HG03342 (cell line): ENCODE data around the gene RCBTB2.

Source experiments
- ATAC-seq: cut with Tn5 transposase; IDR thresholded peaks from one replicate; pipeline ENCODE4 v1.9.1; 2021; ENCODE audit warnings: mild to moderate bottlenecking, moderate library complexity; ENCODE audit not compliant: unreplicated experiment

The RCBTB2 gene

DNA sequence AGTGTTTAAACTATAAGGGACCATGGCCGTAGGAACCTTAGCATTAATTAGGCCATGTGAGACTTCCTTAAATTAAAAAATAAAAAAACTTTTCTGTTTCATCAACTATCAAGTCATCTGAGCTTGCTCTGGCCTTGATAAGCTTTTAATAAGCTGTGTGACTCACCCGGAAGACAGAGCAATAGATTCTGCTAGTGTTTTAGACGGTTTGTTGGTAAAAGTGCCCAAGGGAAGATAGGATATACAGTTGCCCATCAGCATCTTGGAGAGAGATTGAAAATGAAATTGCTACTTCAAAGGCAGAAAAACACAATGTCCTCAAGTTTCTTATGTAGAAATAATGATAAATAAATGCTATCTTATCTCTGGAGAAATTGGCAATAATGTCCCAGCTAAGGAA is 31.2 kb upstream of the RCBTB2 start:
- ATAC-seq = no peak

- ATAC-seq = no peak
Measured at GRCh38 chr13:48563626-48564025, 30.7 kb upstream of the RCBTB2 start.

DNA sequence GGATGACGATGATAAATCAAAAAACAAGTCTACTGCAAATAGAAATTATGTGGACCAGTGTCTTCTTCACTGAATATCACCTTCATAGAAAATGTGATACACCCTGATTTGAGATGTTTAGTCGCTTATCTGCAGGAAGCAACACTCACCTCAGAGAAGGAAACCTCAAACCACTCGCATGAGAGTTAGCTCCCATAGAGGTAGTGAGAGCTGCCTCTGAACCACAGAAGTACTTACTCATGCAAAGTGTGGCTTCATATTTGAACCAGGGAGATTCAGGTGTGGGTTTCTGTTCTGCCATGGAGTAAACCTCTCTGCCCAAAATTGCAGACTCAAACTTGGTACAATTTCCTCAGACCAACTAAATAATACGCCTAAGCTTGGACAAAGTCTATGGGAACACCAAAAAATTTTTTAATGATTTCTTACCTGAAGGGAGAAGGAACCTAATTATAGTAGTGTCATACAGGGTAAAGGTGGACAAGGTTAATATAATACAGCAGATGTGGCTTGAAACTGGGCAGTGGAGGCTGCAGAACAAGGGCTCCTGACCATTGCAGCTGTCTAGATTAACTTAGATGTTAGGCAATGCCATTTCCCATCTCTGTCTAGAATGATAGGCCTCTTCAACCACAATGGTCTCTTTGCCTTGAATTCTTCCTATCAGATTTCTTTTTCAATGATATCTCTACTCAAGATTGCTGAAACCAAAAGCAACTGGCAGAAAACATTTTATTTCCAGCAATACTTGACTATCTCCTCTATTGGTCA is 29.6 kb upstream of the RCBTB2 start:
- peak; percentile 98 for ATAC-seq

DNA sequence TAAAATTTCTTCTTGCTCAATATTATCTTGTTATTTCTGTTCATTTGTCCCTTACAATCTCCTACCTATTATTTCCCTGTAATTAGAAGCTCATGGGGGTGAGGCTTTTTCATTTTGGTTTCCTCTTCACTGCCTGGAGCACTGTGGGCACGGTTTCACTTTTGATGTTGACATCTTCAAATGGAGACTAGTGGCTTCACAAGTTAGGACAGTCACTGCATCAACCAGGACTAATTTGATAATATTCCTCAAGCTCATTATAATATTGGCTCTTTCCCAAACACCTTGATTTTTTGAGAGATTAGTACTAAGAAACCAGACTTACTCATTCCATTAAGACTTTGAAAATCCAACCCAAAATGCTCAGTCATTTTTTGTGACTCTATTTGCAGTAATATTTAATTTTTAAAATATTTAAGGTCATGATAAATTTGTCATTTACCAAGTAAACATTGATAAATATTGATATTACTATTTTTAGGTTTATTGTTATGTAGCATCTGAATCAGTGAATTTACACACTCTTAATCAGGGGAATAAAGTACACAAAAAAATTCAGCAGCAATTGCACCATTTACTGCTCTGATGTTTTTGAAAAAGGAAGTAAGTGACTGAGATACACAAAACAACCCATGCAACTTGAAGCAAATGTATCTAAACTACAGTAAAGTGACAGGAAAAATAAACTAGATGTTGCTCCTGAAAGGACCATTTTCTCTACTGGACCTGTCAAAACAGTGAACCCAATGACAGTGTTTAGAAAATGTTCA is 28.8 kb upstream of the RCBTB2 start:
- ATAC-seq = peak; percentile 32

- no peak for ATAC-seq
Measured at GRCh38 chr13:48560657-48561337, 27.9 kb upstream of the RCBTB2 start.

- ATAC-seq = no peak
Measured at GRCh38 chr13:48559638-48560320, 26.9 kb upstream of the RCBTB2 start.

DNA sequence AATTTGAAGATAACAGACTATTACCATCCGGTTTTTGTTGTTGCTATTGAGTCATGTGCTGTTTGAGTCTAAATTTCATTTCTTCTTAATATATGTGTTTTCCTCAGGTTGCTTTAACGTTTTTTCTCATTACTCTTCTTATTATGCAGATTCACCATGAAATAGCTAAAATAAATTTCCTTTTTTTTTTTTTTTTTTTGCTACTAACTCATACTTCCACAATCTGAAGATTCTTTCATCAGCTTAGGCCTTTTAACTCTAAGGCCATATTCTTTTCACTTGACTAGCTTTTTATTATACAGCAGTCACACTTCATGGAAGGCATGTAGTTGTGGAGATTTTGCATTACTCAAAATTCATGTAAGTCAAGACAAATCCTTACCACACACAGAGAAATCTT is 23.9 kb upstream of the RCBTB2 start:
- no peak for ATAC-seq

DNA sequence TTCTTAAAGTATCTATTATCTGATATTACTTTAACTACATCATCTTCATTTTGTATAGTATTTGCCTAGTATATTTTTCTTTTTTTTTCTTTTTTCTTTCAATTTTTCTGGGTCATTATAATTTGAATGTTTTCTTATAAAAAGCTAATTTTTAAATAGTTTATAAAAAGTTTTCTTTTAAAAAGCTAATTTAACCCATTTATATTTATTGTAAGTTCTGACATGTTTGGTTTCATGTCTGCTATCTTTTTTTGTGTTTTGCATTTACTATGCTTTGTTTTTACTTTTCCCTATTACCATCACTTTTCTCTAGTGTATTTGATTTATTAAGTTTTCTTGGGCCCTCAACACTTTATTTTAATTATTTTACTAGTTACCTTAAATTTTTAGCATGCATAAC is 22.6 kb upstream of the RCBTB2 start:
- ATAC-seq = no peak

GRCh38 chr13:48551329-48551728 is 18.4 kb upstream of the RCBTB2 start:
- no peak for ATAC-seq

- ATAC-seq = no peak
Measured at GRCh38 chr13:48549658-48550057, 16.8 kb upstream of the RCBTB2 start.

- no peak for ATAC-seq
Measured at GRCh38 chr13:48547663-48548092, 14.8 kb upstream of the RCBTB2 start.

GRCh38 chr13:48545608-48546007 is 12.7 kb upstream of the RCBTB2 start:
- no peak for ATAC-seq

DNA sequence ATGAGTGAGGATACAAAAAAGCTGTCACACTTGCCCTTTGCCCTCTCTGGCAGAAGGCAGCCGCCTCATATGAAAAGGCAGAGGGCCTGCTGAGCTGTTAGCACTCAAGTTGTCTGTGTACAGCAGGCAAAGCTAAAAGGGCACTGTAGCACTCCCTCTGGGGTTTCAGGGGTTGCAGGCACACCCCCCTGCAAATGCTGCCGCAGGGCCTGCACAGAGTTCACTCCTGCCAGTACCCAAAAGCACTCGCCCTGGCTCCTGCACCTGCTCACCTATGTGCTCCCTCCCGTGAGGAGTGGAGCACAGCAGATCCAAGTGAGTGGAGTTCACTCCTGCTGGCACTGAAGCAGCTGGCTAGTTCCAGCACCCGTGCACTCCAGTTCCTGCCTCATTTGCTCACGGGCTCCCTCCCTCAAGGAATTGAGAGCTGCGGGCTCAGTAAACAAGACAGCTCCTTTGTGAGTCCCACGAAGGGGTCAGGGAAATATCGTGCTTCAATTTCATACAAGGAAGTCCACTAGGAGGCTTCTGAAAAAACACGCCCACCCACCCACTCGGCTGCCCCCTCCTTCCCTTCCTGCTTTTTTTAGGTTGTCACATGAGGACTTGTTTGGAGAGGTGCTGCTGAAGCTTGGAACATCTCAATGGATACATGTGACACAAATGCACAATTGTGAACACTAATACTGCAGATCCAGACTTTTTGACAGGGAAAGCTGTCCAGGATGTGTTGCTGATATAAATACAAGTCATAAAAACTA is 9.9 kb upstream of the RCBTB2 start:
- no peak for ATAC-seq

GRCh38 chr13:48542138-48542537 is 9.3 kb upstream of the RCBTB2 start:
- ATAC-seq = no peak

GRCh38 chr13:48539550-48539949 is 6.7 kb upstream of the RCBTB2 start:
- ATAC-seq = no peak

- no peak for ATAC-seq
Measured at GRCh38 chr13:48536621-48537250, 3.9 kb upstream of the RCBTB2 start.

DNA sequence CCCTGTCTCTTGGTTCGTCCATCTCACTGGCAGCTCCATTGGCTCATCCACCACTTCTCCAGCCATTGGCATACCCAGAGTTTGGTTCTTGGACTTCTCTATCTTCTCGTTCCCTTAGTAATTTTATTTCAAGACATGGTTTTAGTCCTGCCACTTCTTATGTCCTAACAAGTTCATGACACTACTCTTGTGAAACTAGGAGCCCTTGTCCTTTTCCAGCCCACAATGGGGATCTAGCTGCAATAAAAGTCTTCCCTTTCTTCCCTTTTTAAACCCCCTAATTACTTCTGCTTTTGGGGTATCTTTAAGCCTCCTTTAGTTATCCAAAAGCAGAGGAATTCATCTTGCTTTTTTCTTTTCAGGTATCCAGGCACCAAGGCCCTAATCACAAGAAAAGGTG is 2.9 kb upstream of the RCBTB2 start:
- ATAC-seq = no peak

DNA sequence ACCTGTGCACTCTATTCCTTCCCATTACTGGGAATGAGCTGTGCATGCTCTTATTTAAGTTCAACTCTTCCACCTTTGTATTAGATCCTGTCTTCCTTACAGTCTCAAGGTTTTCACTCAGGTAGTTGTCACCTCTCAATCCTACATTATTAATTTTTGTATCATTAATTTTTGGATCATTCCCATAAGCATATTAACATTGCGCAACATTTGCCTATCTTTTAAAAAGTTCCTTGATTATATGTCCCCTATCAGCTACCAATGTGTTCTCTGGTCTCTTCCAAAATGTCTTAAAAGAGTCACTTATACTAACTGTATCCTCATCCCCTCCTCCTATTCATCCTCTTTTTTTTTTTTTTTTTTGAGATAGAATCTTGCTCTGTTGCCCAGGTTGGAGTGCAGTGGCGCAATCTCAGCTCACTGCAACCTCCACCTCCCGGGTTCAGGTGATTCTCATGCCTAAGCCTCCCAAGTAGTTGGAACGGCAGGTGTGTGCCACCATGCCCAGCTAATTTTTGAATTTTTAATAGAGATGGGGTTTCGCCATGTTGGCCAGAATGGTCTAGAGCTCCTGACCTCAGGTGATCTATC is 2.1 kb upstream of the RCBTB2 start:
- ATAC-seq = no peak

- ATAC-seq = no peak
Measured at GRCh38 chr13:48533961-48534600, 1.2 kb upstream of the RCBTB2 start.
